ENCODE measurements around the gene IMPDH1. TPM values are rescaled to one million over a fixed set of nuclear protein-coding genes. Genes with fewer than 3 reads are reported as not detected.

IMPDH1 gene
- total and polyA plus RNA-seq, 10 of the 15 experiments (the other 5 are each of a cell fraction or from before 2014, with no cell fraction given): 0.50 to 61.3 (median 41.8) TPM

- TF ChIP-seq, protein P1, sequence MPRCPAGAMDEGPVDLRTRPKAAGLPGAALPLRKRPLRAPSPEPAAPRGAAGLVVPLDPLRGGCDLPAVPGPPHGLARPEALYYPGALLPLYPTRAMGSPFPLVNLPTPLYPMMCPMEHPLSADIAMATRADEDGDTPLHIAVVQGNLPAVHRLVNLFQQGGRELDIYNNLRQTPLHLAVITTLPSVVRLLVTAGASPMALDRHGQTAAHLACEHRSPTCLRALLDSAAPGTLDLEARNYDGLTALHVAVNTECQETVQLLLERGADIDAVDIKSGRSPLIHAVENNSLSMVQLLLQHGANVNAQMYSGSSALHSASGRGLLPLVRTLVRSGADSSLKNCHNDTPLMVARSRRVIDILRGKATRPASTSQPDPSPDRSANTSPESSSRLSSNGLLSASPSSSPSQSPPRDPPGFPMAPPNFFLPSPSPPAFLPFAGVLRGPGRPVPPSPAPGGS (IDR thresholded peaks at IDR 0.05; ENCODE audit: borderline replicate concordance, insufficient read depth, low read depth, low read length, poor library complexity, severe bottlenecking): no peak
- TF ChIP-seq, protein P2, sequence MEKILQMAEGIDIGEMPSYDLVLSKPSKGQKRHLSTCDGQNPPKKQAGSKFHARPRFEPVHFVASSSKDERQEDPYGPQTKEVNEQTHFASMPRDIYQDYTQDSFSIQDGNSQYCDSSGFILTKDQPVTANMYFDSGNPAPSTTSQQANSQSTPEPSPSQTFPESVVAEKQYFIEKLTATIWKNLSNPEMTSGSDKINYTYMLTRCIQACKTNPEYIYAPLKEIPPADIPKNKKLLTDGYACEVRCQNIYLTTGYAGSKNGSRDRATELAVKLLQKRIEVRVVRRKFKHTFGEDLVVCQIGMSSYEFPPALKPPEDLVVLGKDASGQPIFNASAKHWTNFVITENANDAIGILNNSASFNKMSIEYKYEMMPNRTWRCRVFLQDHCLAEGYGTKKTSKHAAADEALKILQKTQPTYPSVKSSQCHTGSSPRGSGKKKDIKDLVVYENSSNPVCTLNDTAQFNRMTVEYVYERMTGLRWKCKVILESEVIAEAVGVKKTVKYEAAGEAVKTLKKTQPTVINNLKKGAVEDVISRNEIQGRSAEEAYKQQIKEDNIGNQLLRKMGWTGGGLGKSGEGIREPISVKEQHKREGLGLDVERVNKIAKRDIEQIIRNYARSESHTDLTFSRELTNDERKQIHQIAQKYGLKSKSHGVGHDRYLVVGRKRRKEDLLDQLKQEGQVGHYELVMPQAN (conservative IDR thresholded peaks at IDR 0.05): peak; percentile 56
- TF ChIP-seq NR2F1 (conservative IDR thresholded peaks at IDR 0.05) (peak; percentile 67), BMI1 (IDR thresholded peaks at IDR 0.05; ENCODE audit: borderline replicate concordance) (no peak), EED (IDR thresholded peaks at IDR 0.05; ENCODE audit: low read depth) (no peak), BHLHE40 (IDR thresholded peaks at IDR 0.05; ENCODE audit: borderline replicate concordance in 1 of 2, low read depth in 2 of 2, low read length in 1 of 2) (peak; percentile 74 to 96), ZNF384 (IDR thresholded peaks at IDR 0.05; ENCODE audit: borderline replicate concordance, low read depth, low read length) (no peak), DPF2 (IDR thresholded peaks at IDR 0.05) (peak; percentile 77; the same call in 1 of the 2 replicates), MXI1 (IDR thresholded peaks at IDR 0.05; ENCODE audit: low read depth, low read length) (peak; percentile 42; the same call in 1 of the 2 replicates), HDGF (IDR thresholded peaks at IDR 0.05) (no peak), ZNF24 (IDR thresholded peaks at IDR 0.05) (no peak), SMARCA5 (IDR thresholded peaks at IDR 0.05) (peak; percentile 57; the same call in 1 of the 2 replicates), IRF3 (IDR thresholded peaks at IDR 0.05) (no peak), FOXM1 (IDR thresholded peaks at IDR 0.05; ENCODE audit: low read depth, low read length) (no peak), NRF1 (conservative IDR thresholded peaks at IDR 0.05; ENCODE audit: low read depth, low read length) (no peak), RELA (IDR thresholded peaks at IDR 0.05; ENCODE audit: borderline replicate concordance, partially characterized antibody) (no peak), SMC3 (IDR thresholded peaks at IDR 0.05; ENCODE audit: borderline replicate concordance, low read length) (no peak), ZBED1 (IDR thresholded peaks at IDR 0.05; ENCODE audit: borderline replicate concordance) (no peak), ZSCAN29 (IDR thresholded peaks at IDR 0.05) (no peak)
- TF ChIP-seq, protein P3, sequence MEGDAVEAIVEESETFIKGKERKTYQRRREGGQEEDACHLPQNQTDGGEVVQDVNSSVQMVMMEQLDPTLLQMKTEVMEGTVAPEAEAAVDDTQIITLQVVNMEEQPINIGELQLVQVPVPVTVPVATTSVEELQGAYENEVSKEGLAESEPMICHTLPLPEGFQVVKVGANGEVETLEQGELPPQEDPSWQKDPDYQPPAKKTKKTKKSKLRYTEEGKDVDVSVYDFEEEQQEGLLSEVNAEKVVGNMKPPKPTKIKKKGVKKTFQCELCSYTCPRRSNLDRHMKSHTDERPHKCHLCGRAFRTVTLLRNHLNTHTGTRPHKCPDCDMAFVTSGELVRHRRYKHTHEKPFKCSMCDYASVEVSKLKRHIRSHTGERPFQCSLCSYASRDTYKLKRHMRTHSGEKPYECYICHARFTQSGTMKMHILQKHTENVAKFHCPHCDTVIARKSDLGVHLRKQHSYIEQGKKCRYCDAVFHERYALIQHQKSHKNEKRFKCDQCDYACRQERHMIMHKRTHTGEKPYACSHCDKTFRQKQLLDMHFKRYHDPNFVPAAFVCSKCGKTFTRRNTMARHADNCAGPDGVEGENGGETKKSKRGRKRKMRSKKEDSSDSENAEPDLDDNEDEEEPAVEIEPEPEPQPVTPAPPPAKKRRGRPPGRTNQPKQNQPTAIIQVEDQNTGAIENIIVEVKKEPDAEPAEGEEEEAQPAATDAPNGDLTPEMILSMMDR (IDR thresholded peaks at IDR 0.05 in 2 of 3, conservative IDR thresholded peaks at IDR 0.05 in 1 of 3; ENCODE audit: control insufficient read depth in 2 of 3, extremely low read depth in 1 of 3, insufficient read depth in 1 of 3, low read depth in 3 of 3, low read length in 3 of 3): peak in 1 of 3 experiments; percentile 18; a peak in 1 of 6 replicates
- TF ChIP-seq, protein P4, sequence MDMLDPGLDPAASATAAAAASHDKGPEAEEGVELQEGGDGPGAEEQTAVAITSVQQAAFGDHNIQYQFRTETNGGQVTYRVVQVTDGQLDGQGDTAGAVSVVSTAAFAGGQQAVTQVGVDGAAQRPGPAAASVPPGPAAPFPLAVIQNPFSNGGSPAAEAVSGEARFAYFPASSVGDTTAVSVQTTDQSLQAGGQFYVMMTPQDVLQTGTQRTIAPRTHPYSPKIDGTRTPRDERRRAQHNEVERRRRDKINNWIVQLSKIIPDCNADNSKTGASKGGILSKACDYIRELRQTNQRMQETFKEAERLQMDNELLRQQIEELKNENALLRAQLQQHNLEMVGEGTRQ (IDR thresholded peaks at IDR 0.05; ENCODE audit: borderline replicate concordance, low read depth, low read length): no peak
These were observed 4.1 kb downstream of the IMPDH1 start (continued) for GRCh38 chr7:128405471-128406313.

Measured in GM12878 (cell line).